Stimulated activated CD4-positive, alpha-beta T cell treated with anti-CD3 and anti-CD28 coated beads, Interleukin-1b, Interleukin-23, amount 100 ng/mL, for 24 hours (primary cell): ENCODE measurements around the gene CSF1.
"Not testable (repeated sequence)": the region's sequence is repeated elsewhere in the genome, so short reads cannot be mapped to it uniquely, and the experiment has no call there.

Source experiments
- DNase-seq, 4 experiments: peaks; one replicate each; pipeline ENCODE4 v3.0.0-alpha.2; 2020; ENCODE audit warnings: low read depth in 4 of 4, low spot score in 1 of 4

Gene CSF1, protein sequence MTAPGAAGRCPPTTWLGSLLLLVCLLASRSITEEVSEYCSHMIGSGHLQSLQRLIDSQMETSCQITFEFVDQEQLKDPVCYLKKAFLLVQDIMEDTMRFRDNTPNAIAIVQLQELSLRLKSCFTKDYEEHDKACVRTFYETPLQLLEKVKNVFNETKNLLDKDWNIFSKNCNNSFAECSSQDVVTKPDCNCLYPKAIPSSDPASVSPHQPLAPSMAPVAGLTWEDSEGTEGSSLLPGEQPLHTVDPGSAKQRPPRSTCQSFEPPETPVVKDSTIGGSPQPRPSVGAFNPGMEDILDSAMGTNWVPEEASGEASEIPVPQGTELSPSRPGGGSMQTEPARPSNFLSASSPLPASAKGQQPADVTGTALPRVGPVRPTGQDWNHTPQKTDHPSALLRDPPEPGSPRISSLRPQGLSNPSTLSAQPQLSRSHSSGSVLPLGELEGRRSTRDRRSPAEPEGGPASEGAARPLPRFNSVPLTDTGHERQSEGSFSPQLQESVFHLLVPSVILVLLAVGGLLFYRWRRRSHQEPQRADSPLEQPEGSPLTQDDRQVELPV

DNA sequence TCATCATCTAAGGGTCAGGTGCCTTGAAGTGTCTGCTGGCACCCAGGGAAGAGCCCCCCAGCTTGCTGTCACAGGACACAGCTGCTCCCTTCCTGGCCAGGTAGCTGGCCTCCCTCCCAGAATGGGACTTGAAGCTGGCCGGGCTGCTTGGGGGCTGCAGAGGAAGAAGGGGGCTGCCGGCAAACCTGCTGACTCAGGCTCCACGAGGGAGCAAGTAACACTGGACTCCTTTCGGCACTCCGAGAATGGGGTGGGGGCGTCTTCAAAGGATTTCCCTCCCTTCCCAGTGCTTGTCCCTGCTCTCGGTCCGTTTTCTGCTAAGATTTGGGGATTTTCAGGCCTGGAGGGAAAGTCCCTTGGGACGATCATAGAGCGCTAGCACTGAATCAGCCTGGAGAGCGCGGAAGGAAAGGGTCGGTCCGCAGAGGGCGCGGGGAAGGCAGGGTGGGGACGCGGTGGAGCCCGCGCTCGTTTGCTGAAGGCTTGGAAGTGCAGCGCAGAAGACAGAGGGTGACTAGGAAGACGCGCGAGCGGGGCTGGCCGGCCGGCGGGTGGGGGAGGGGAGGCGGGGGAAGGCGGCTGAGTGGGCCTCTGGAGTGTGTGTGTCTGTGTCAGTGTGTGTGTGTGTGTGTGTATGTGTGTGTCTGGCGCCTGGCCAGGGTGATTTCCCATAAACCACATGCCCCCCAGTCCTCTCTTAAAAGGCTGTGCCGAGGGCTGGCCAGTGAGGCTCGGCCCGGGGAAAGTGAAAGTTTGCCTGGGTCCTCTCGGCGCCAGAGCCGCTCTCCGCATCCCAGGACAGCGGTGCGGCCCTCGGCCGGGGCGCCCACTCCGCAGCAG, at the start of gene CSF1:
CSF1 (plus strand) TSS at position 727 of the 840 bp plus-strand sequence. CDS start 175 bp downstream, outside the sequence.
- DNase-seq = peak; percentile 40 to 51 (median 46)

DNA sequence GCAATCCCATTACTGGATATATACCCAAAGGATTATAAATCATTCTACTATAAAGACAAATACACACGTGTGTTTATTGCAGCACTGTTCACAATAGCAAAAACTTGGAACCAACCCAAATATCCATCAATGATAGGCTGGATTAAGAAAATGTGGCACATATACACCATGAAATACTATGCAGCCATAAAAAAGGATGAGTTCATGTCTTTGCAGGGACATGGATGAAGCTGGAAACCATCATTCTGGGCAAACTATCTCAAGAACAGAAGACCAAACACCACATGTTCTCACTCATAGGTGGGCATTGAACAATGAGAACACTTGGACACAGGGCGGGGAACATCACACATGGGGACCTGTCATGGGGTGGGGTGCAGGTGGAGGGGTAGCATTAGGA, 49.0 kb upstream of the CSF1 start:
- DNase-seq = not testable (repeated sequence)

- DNase-seq = no peak
Observed at GRCh38 chr1:109863667-109864046, 47.0 kb upstream of the CSF1 start.

DNA sequence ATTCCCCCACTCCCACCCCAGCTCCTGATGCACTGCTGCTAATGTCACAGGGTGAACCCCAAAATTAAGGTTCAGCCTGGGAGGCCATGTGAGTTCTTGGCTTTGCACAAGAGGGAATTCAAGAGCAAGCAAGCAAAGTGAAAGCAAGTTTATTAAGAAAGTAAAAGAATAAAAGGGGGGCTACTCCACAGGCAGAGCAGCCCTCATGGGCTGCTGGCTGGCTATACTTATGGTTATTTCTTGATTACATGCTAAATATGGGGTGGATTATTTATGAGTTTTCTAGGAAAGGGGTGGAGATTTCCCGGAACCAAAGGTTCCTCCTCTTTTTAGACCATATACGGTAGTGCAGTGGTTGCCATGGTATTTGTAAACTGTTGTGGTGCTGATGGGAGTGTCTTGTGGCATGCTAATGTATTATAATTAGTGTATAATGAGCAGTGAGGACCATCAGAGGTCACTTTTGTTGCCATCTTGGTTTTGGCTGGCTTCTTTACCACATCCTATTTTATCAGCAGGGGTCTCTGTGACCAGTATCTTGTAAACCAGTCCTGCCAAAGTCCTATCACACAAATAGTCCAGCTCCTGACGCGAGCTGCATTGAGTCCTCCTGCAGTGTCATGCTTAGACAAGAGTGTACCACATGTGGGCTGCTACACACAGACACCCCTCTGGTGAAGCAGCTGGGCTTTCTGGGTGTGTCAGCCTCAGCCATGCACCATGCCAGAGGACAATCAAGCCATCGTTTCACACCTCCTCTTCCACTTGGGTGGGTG, 46.4 kb upstream of the CSF1 start:
- no peak for DNase-seq

DNA sequence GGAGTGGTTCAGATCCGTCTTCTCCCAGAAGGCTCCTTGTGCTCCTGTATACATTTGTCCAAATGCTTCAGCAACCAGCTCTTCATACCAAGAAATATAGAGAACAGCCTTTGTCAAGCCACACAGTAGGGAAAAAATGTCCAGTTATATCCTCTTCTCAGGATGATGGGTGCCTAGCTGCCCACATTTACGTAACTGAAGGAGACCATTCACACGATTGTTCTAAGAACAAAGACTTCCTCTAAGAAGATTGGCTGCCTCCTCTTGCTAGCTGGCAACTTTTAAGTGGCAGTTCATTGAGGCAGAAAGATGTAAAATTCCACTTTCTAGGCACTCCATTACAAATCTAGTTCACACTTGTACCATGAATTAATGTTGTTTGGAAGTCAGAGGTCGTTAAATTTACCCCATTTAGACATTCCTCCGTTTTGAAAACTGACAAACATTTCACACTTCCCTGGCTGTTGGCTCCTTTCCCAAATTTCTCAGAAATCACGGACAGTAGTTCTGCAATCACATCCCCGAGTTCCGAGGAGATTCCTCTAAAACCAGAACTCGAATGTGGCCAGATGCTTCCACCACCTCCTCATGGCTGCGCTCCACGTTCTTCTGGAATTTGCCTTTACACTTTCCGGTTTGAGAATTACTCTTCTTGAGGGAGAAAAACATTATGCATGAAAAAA, 45.6 kb upstream of the CSF1 start:
- DNase-seq = no peak

DNA sequence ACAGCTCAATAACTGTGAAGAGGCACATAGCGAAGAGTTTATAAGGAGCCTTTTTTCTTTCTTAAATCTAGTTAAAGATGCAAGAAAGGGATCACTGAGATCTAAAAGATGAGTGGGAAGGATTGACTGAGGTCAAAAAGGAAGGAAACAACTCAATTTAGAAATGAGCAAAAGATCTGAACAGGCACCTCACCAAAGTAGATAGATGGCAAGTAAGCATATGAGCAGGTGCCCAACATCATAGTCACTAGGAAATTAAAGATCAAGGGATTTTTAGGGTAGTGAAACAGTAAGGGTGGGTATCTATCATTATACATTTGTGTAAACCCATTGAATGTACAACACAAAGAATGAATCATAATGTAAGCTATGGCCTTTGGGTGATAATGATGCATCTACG, 44.6 kb upstream of the CSF1 start:
- DNase-seq = no peak

GRCh38 chr1:109873278-109874175, 37.1 kb upstream of the CSF1 start:
- no peak for DNase-seq

DNA sequence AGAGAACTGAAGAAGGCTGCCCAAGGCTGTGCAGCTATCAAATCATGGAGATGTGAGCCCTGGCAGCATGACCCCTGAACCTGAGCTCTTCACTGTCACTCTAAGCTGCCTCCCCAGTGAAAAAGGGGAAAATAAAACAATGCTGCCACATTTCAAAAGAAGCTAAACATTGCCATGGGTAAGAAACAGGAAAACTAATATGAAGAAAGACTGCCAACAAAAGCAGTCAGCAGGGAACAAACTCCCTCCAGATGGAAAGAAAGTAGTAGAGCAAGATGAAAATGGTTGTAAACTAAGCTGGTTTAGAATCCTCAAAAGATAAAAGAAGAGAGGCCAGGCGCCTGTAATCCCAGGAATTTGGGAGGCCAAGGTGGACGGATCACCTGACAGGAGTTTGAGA, 36.2 kb upstream of the CSF1 start:
- DNase-seq = no peak

- DNase-seq = no peak
Observed at GRCh38 chr1:109875874-109876273, 34.8 kb upstream of the CSF1 start.

DNA sequence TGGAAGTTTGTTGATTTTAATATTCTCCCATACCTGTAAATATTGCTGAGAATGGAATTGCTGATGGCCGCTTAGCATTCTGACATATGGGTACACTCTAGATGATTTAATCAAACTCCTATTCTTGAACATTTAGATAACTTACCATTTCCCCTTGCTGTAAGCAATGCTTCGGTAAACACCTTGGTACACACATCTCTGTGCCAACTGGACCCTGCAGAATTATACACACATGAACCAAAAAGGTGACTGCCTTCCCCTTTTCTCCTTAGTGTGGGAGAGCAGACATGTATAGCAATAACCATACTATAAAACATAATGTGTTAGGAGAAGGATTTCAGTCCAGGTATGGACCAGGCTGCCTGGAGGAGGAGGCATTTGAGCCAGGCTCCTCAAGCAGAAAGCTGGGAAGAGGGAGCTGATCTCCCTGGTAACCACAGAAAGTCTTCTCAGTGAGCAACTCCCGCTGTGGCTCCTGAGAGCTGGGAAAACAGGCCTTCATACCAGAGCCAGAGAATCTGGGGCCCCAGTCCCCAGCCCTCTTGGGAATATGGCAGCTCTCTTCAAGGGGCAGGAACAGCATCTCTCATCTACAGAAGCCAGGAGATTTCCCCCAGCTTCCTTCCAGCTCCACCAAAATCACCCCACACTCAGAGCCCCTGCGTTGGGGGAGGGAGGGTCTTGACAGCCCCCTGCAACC, 33.9 kb upstream of the CSF1 start:
- DNase-seq = no peak

DNA sequence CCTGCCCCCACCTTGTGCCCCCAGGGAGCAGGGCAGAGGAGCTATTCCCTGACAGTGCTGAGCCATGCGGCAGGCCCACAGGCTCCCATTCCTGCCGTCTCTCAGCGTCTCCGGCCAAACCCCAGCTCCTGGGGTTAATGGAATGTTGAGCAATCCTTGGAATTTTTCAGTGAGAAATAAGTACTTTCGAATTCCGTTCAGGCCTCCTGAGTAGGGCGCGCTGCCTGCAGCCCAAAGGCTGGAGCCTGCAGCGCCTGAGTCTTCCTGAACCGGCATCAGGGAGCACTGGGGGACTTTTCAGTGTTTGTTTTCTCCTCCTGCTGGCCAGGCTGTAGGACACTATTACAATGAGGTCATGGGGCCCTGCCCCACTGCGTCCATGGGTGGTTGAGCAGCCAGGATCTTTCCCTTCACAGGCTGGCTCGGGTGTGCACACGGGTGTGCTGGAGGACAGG, 33.3 kb upstream of the CSF1 start:
- DNase-seq = no peak

GRCh38 chr1:109877776-109878175, 32.9 kb upstream of the CSF1 start:
- no peak for DNase-seq

DNA sequence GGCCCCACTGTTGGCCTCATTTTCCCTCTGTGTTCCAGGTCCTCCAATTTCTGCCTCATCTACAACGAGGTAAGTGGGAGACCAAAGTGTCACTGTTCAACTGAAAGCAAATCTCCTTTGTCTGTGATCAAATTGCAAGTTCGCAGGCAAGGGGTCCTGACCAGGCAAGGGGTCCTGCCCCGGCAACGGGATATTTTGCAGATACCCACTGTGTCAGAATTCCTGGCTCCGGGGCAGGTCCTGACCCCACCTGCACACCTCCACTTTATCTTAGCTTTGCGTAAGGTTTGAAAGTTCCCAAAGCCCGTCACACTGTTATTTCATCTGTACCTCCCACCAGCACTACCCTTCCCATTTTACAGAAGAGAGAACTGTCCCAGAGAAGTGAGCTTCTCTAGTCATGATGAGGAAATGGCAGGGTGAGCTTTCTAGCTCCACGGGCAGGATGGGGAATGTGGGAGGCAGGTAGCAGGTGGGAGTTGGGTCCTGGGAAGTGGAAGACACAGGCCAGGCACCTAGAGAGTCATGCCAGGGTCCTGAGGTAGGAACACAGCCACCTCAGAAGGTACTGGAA, 32.0 kb upstream of the CSF1 start:
- no peak for DNase-seq

DNA sequence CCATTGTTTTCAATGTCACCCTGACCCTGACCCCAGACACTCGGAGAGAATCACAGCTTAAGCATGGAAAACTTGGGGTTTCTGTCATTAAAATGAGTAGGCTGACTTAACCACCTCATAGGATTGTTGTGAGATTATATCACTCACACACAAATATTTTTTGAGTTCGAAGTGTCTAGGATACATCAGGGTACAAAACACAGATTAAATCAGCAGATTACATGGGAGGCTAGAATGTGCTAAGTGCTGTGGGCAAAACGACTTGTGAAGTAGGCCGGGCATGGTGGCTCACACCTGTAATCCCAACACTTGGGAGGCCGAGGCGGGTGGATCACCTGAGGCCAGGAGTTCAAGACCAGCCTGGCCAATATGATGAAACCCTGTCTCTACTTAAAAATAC, 31.3 kb upstream of the CSF1 start:
- DNase-seq = not testable (repeated sequence)

DNA sequence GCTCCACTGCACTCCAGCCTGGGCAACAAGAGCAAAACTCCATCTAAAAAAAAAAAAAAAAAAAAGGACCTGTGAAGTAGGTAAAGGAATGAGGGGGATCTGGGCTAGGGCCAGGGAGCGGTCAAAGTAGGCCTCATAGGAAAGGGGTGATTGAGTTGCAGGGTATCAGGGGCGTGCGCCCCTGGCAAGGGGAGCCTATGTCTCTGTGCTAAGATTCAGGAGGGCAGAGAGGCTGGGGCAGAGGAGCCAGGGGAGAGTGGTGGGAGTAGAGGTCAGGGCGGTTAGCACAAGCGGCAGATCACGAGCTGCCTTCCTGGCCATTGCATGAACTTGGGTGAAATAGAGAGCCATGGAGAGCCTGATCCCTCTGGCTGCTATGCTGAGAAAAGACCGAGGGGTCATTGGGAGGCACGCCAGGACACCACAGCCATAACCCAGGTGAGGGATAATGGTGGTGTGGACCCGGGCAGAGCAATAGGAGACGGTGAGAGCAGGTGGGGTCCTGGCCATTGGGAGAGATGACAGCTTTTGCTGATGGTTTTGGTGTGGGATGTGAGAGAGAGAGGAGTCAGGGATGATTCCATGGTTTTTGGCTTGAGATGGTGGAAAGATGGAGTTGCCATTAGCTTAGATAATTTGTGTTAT, 30.6 kb upstream of the CSF1 start:
- no peak for DNase-seq

DNA sequence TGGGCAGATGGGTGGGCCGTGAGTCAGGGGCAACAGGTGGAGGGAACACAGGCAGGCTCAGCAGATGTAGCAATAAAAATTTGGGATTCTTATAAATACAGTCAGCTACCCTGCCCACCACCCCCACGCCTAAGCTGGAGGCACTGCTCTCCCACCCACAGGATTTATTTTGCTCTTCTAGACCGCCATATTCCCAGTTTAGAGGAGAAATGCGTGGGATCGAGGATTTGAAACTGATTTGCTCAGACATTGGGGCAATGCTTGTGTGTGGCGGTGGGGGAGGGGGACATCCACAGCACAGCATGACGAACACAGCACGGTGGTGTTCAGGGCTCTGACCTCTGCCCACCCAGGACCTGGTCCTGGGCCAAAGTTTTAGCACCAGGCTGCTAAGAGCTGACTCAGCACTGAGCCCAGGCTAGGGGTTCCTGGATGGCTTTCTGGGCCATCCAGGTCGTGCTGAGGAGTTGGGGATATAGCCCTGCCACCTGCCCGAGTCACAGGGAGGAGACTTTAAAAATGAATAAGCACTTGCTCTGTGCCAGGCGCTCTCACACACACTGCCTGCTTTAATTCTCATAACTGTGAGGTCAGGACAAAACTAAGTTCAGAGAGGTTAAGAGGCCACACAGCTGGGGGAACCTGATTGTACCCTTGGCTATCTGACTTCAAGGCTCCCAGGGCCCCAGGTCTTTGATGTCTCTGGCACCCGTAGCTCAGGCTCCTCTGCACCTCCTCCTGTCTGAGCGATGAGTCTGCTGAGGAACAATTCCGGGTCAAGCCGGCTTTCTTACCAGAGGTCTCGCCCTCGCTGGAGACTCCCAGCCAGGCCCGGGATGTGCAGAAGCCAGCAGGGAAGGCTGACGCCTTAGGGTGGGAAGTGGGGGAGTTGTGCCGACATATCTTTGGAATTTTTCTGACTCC, 29.4 kb upstream of the CSF1 start:
- DNase-seq = no peak

DNA sequence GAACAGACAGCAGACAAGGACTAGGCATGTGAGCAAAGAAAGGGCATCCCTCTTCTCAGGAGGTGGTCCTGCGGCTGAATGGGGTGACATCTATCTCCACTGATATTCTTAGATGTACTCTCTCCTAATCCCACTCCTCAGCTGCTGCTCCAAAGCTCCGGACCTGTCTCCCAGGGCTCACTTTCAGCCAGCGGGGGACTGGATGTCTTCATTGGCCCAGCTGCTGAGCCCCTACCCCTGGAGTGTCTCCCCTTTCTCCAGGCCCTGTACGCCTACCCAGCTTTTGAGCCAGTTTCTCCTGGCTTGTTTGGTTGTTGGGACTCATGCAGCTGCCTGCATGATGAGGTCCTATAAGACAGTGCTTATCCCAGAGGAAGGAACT, 28.8 kb upstream of the CSF1 start:
- no peak for DNase-seq
